Panc1 (cell line): ENCODE data around the gene NREP. TPM values are rescaled to one million over a fixed set of nuclear protein-coding genes. Genes with fewer than 3 reads are reported as not detected.
A peak's percentile ranks its signal among the peaks of the same experiment; 100 is the strongest.

Source experiments
- ATAC-seq: fragments of 200-7000 bp; cut with Tn5 transposase; 2 replicates; pipeline ENCODE4 v1.9.1; 2020; ENCODE audit warnings: mild to moderate bottlenecking, moderate library complexity
- BruUV-seq: library from RNA; stranded (reverse); fragments of 400-500 nt; replicated peaks from 2 replicates; lab custom pipeline; 2021; lab: Mats Ljungman, UMichigan
- CTCF ChIA-PET: fragments of 300-600 bp; sonication (Branson Sonifier 250); formaldehyde crosslinking; loops from one replicate; lab custom pipeline; 2022; ENCODE audit warnings: antibody characterized with exemption; lab: Charles Lee
- POLR2A ChIA-PET: fragments of 300-600 bp; sonication (Branson Sonifier 250); formaldehyde crosslinking; loops from one replicate; lab custom pipeline; 2022; ENCODE audit warnings: antibody characterized with exemption; lab: Charles Lee
- DNase-seq: peaks from one replicate; pipeline ENCODE4 v3.0.0-alpha.2; 2010; ENCODE audit warnings: low read depth, low spot score
- H3K27ac ChIP-seq: 2 replicates; pipeline ENCODE4 v1.5.1; 2011; ENCODE audit warnings: mild to moderate bottlenecking, low read length, inconsistent platforms
- H3K27me3 ChIP-seq: fragments of 200-500 bp; sonication (Bioruptor generic); 2 replicates; pipeline ENCODE4 v1.6.0; 2014; ENCODE audit warnings: low read length, inconsistent platforms; ENCODE audit not compliant: control insufficient read depth, insufficient read depth
- H3K36me3 ChIP-seq: fragments of 200-500 bp; sonication (Bioruptor generic); 2 replicates; pipeline ENCODE4 v1.5.1; 2014; ENCODE audit warnings: inconsistent platforms, mild to moderate bottlenecking, low read length, moderate library complexity; ENCODE audit not compliant: control insufficient read depth, insufficient read depth
- H3K4me1 ChIP-seq: 2 replicates; pipeline ENCODE4 v1.5.1; 2011; ENCODE audit warnings: inconsistent platforms, mild to moderate bottlenecking, low read length, moderate library complexity; ENCODE audit not compliant: control insufficient read depth, insufficient read depth
- H3K4me3 ChIP-seq, 2 experiments: 2 replicates each; pipeline ENCODE4 v1.5.1; 2011 to 2012; ENCODE audit warnings: low read depth in 2 of 2, low read length in 2 of 2, mild to moderate bottlenecking in 2 of 2, inconsistent platforms in 1 of 2, moderate library complexity in 1 of 2
- H3K9me3 ChIP-seq: fragments of 200-500 bp; sonication (Bioruptor generic); 2 replicates; pipeline ENCODE4 v1.5.1; 2014; ENCODE audit warnings: low read depth, mild to moderate bottlenecking, inconsistent platforms, low read length, moderate library complexity; ENCODE audit not compliant: control insufficient read depth, insufficient read depth
- CTCF ChIP-seq: fragments of 450-650 bp; IDR thresholded peaks from 2 replicates; pipeline ENCODE4 v1.5.1; 2017; ENCODE audit warnings: mild to moderate bottlenecking
- POLR2AphosphoS5 ChIP-seq: IDR thresholded peaks from 2 replicates; pipeline ENCODE4 v1.6.1; 2012; ENCODE audit warnings: mild to moderate bottlenecking, low read depth, low read length, moderate library complexity
- REST ChIP-seq, 2 experiments: IDR thresholded peaks; 2 replicates each; pipeline ENCODE4 v1.6.1; 2011 to 2012; ENCODE audit warnings: low read depth in 2 of 2, control low read depth in 1 of 2, low read length in 1 of 2, mild to moderate bottlenecking in 1 of 2, moderate library complexity in 1 of 2; ENCODE audit not compliant: insufficient read depth in 1 of 2
- SIN3A ChIP-seq: IDR thresholded peaks from 2 replicates; pipeline ENCODE4 v1.6.1; 2012; ENCODE audit warnings: low read depth, mild to moderate bottlenecking, low read length, moderate library complexity, borderline replicate concordance; ENCODE audit not compliant: insufficient read depth
- TCF7L2 ChIP-seq: IDR thresholded peaks from 2 replicates; pipeline ENCODE4 v1.6.1; 2011; ENCODE audit warnings: mild to moderate bottlenecking, low read depth, low read length, inconsistent platforms
- in situ Hi-C: cut with HindIII; loops from 2 replicates; pipeline ENCODE4 v1.10.0; 2016; ENCODE audit warnings: low sequenced_read_pairs, low pct_unique_long_range_greater_than_20kb
- intact Hi-C: fragments of 100-400 bp; cut with micrococcal nuclease; formaldehyde crosslinking; loops from one replicate; pipeline ENCODE4 v1.10.0; 2022; ENCODE audit not compliant: unreplicated experiment
- total RNA-seq: library from RNA; stranded (reverse); gene quantifications from one replicate; pipeline ENCODE4 v1.2.1, GENCODE V29; 2021; ENCODE audit not compliant: unreplicated experiment

NREP gene
- total RNA-seq, 1 experiment from 2014 or later: 4.9 TPM

- Histone ChIP-seq H3K27ac (no peak overlapping the region), H3K4me3 (peak overlapping the region in 1 of 2 experiments; percentile 60; a peak in 2 of 4 replicates), H3K4me1 (peaks cover 6% of the 10 kb centered on the region; the same call in 1 of the 2 replicates), H3K9me3 (no peaks in the 10 kb centered on the region), H3K27me3 (no peaks in the 10 kb centered on the region; the same call in 1 of the 2 replicates), H3K36me3 (no peaks in the 10 kb centered on the region)
- POLR2A ChIA-PET: no interaction called here
- ATAC-seq: no peak
- intact Hi-C loops (no loop called here), in situ Hi-C loops (no loop called here)
- CTCF ChIA-PET: interaction anchor here (0.6 kb wide), 1 partner anchor 224 kb away, joined by 5 read pairs; no protein-coding TSS in a partner anchor
- TF ChIP-seq TCF7L2 (no peak), SIN3A (no peak), CTCF (no peak), POLR2AphosphoS5 (no peak), REST (IDR thresholded peaks at IDR 0.05; ENCODE audit: insufficient read depth in 1 of 2, low read depth in 2 of 2, low read length in 1 of 2) (no peak)
- DNase-seq: no peak
- TSS peak; percentile 54 for BruUV-seq
These were observed 1.0 kb downstream of the NREP start for GRCh38 chr5:111755942-111756381.

GRCh38 chr5:111755345-111755941 lies 1.6 kb downstream of the NREP start:
- Histone ChIP-seq H3K27me3 (no peaks in the 10 kb centered on the region; the same call in 1 of the 2 replicates), H3K27ac (no peak overlapping the region), H3K36me3 (no peaks in the 10 kb centered on the region), H3K9me3 (no peaks in the 10 kb centered on the region), H3K4me1 (peaks cover 6% of the 10 kb centered on the region; the same call in 1 of the 2 replicates), H3K4me3 (peak overlapping the region in 1 of 2 experiments; percentile 60; a peak in 1 of 4 replicates)
- TF ChIP-seq REST (IDR thresholded peaks at IDR 0.05; ENCODE audit: insufficient read depth in 1 of 2, low read depth in 2 of 2, low read length in 1 of 2) (no peak), CTCF (no peak), TCF7L2 (no peak), POLR2AphosphoS5 (no peak), SIN3A (no peak)
- ChIA-PET POLR2A (no interaction called here), CTCF (interaction anchor here (0.6 kb wide), 1 partner anchor 224 kb away, joined by 5 read pairs; no protein-coding TSS in a partner anchor)
- intact Hi-C loops: no loop called here
- ATAC-seq (no peak), DNase-seq (no peak)
- in situ Hi-C loops: no loop called here
- BruUV-seq: no TSS peak
